ENCODE measurements around the gene VAMP1.

DNA sequence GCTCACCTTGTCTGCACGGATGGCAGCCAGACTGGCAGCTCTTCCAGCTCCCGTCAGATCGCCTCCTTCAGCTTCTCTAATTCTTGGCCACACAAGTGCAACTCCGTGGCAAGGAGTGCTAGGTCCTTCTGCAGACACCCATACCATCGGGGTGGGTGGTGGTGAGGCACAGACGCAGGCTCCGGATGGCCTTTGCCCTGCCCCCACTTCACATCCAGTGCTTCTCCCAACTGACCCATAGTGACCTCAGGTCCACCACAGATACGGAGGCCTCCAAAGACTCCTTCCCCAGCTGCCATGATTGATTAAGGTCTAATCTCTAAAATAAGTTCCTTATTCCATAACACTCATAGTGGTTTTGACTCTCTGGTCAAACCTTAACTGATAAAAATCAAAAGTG is 45.6 kb downstream of the VAMP1 start:
- TF ChIP-seq, protein P1, sequence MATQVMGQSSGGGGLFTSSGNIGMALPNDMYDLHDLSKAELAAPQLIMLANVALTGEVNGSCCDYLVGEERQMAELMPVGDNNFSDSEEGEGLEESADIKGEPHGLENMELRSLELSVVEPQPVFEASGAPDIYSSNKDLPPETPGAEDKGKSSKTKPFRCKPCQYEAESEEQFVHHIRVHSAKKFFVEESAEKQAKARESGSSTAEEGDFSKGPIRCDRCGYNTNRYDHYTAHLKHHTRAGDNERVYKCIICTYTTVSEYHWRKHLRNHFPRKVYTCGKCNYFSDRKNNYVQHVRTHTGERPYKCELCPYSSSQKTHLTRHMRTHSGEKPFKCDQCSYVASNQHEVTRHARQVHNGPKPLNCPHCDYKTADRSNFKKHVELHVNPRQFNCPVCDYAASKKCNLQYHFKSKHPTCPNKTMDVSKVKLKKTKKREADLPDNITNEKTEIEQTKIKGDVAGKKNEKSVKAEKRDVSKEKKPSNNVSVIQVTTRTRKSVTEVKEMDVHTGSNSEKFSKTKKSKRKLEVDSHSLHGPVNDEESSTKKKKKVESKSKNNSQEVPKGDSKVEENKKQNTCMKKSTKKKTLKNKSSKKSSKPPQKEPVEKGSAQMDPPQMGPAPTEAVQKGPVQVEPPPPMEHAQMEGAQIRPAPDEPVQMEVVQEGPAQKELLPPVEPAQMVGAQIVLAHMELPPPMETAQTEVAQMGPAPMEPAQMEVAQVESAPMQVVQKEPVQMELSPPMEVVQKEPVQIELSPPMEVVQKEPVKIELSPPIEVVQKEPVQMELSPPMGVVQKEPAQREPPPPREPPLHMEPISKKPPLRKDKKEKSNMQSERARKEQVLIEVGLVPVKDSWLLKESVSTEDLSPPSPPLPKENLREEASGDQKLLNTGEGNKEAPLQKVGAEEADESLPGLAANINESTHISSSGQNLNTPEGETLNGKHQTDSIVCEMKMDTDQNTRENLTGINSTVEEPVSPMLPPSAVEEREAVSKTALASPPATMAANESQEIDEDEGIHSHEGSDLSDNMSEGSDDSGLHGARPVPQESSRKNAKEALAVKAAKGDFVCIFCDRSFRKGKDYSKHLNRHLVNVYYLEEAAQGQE (IDR thresholded peaks at IDR 0.05; ENCODE audit: insufficient replicate concordance, low read depth): no peak
- no peak for TF ChIP-seq POLR2AphosphoS5 (IDR thresholded peaks at IDR 0.05; ENCODE audit: low read depth)
- TF ChIP-seq, protein P2, sequence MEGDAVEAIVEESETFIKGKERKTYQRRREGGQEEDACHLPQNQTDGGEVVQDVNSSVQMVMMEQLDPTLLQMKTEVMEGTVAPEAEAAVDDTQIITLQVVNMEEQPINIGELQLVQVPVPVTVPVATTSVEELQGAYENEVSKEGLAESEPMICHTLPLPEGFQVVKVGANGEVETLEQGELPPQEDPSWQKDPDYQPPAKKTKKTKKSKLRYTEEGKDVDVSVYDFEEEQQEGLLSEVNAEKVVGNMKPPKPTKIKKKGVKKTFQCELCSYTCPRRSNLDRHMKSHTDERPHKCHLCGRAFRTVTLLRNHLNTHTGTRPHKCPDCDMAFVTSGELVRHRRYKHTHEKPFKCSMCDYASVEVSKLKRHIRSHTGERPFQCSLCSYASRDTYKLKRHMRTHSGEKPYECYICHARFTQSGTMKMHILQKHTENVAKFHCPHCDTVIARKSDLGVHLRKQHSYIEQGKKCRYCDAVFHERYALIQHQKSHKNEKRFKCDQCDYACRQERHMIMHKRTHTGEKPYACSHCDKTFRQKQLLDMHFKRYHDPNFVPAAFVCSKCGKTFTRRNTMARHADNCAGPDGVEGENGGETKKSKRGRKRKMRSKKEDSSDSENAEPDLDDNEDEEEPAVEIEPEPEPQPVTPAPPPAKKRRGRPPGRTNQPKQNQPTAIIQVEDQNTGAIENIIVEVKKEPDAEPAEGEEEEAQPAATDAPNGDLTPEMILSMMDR (IDR thresholded peaks at IDR 0.05; ENCODE audit: insufficient read depth, low read length): no peak

Data from HL-60 (cell line).